HG02642 (cell line): ENCODE results near the gene CFAP221.

Experiments
- ATAC-seq: cut with Tn5 transposase; IDR thresholded peaks from one replicate; pipeline ENCODE4 v1.9.1; 2021; ENCODE audit warnings: mild to moderate bottlenecking; ENCODE audit not compliant: unreplicated experiment, poor library complexity

Gene CFAP221

GRCh38 chr2:119694845-119695521 lies 150.7 kb downstream of the CFAP221 start:
- ATAC-seq: no peak

GRCh38 chr2:119696005-119696404 lies 151.8 kb downstream of the CFAP221 start:
- ATAC-seq: no peak

- ATAC-seq: no peak
Observed at GRCh38 chr2:119696494-119697030, 152.3 kb downstream of the CFAP221 start.

- peak; percentile 77 for ATAC-seq
Observed at GRCh38 chr2:119697290-119698020, 153.2 kb downstream of the CFAP221 start.

GRCh38 chr2:119698246-119698645 lies 154.0 kb downstream of the CFAP221 start:
- ATAC-seq: no peak

GRCh38 chr2:119699016-119699606 lies 154.9 kb downstream of the CFAP221 start:
- ATAC-seq: no peak

GRCh38 chr2:119700866-119701265 lies 156.6 kb downstream of the CFAP221 start:
- no peak for ATAC-seq

GRCh38 chr2:119701352-119701751 lies 157.1 kb downstream of the CFAP221 start:
- no peak for ATAC-seq

GRCh38 chr2:119702203-119702917 lies 158.1 kb downstream of the CFAP221 start:
- ATAC-seq: no peak

- ATAC-seq: peak; percentile 89
Observed at GRCh38 chr2:119702918-119703401, 158.7 kb downstream of the CFAP221 start.

- ATAC-seq: no peak
Observed at GRCh38 chr2:119703526-119703925, 159.3 kb downstream of the CFAP221 start.

GRCh38 chr2:119704670-119705120 lies 160.4 kb downstream of the CFAP221 start:
- ATAC-seq: no peak

GRCh38 chr2:119706221-119706620 lies 162.0 kb downstream of the CFAP221 start:
- no peak for ATAC-seq
